A549 (cell line): ENCODE measurements around the gene ETV3L. TPM values are rescaled to one million over a fixed set of nuclear protein-coding genes. Genes with fewer than 3 reads are reported as not detected.
A peak's percentile ranks its signal among the peaks of the same experiment; 100 is the strongest.

Experiments
- BHLHE40 ChIP-seq: IDR thresholded peaks from 2 replicates; pipeline ENCODE4 v1.6.1; 2012; ENCODE audit warnings: low read depth, low read length, inconsistent platforms
- CBX2 ChIP-seq: fragments of 200-600 bp; sonication (generic); IDR thresholded peaks from 2 replicates; pipeline ENCODE4 v1.6.1; 2016; ENCODE audit warnings: low read depth, mild to moderate bottlenecking, borderline replicate concordance
- CBX8 ChIP-seq: fragments of 200-600 bp; sonication (generic); IDR thresholded peaks from 2 replicates; pipeline ENCODE4 v1.6.1; 2016
- CHD2 ChIP-seq: fragments of 150-350 bp; IDR thresholded peaks from 2 replicates; pipeline ENCODE4 v1.6.1; 2014; ENCODE audit warnings: low read length; ENCODE audit not compliant: partially characterized antibody
- EHMT2 ChIP-seq: fragments of 200-600 bp; sonication (generic); IDR thresholded peaks from 2 replicates; pipeline ENCODE4 v1.6.1; 2016; ENCODE audit warnings: antibody characterized with exemption, low read depth, mild to moderate bottlenecking, moderate library complexity
- ESRRA ChIP-seq: fragments of 150-350 bp; IDR thresholded peaks from 2 replicates; pipeline ENCODE4 v1.6.1; 2014; ENCODE audit warnings: mild to moderate bottlenecking, low read length, borderline replicate concordance
- FOSB ChIP-seq: fragments of 250-450 bp; sonication (Bioruptor Pico); IDR thresholded peaks from 2 replicates; pipeline ENCODE4 v1.5.0; 2020; ENCODE audit warnings: mild to moderate bottlenecking, moderate library complexity
- FOSL2 ChIP-seq, 2 experiments: fragments of 450-650 bp in 1 of 2; fragments of >200 bp in 1 of 2; sonication (Bioruptor Twin) in 1 of 2; formaldehyde crosslinking; IDR thresholded peaks; 2 replicates each; pipeline versions ENCODE4 v1.5.0 to v1.6.1; 2016 to 2020; ENCODE audit warnings: mild to moderate bottlenecking in 1 of 2, moderate library complexity in 1 of 2
- GATA3 ChIP-seq: IDR thresholded peaks from 2 replicates; pipeline ENCODE4 v1.6.1; 2012; ENCODE audit warnings: borderline replicate concordance
- HEYL ChIP-seq: fragments of 250-450 bp; sonication (Bioruptor Pico); IDR thresholded peaks from 2 replicates; pipeline ENCODE4 v1.8.0; 2021; ENCODE audit warnings: mild to moderate bottlenecking, moderate library complexity
- HOXA7 ChIP-seq: fragments of 250-450 bp; sonication (Bioruptor Pico); IDR thresholded peaks from 2 replicates; pipeline ENCODE4 v1.5.0; 2020; ENCODE audit warnings: mild to moderate bottlenecking, moderate library complexity
- HOXB13 ChIP-seq: fragments of 250-450 bp; sonication (Bioruptor Pico); IDR thresholded peaks from 2 replicates; pipeline ENCODE4 v1.5.0; 2020; ENCODE audit warnings: low read depth, mild to moderate bottlenecking, moderate library complexity
- HOXB5 ChIP-seq: fragments of 250-450 bp; sonication (Bioruptor Pico); IDR thresholded peaks from 2 replicates; pipeline ENCODE4 v1.5.0; 2020; ENCODE audit warnings: mild to moderate bottlenecking, moderate library complexity
- JUN ChIP-seq, 2 experiments: fragments of >200 bp; sonication (Bioruptor Twin); formaldehyde crosslinking; IDR thresholded peaks; 2 replicates in 1 of 2; 3 replicates in 1 of 2; pipeline ENCODE4 v1.6.1; 2016 to 2017
- KDM1A ChIP-seq: fragments of 200-600 bp; sonication (generic); IDR thresholded peaks from 2 replicates; pipeline ENCODE4 v1.6.1; 2016; ENCODE audit warnings: low read depth, mild to moderate bottlenecking
- KDM5A ChIP-seq: fragments of 200-600 bp; sonication (generic); IDR thresholded peaks from 2 replicates; pipeline ENCODE4 v1.6.1; 2016; ENCODE audit warnings: antibody characterized with exemption, mild to moderate bottlenecking
- MAZ ChIP-seq: fragments of 150-350 bp; IDR thresholded peaks from 2 replicates; pipeline ENCODE4 v1.6.1; 2014; ENCODE audit warnings: antibody characterized with exemption, low read depth, low read length, borderline replicate concordance
- MYC ChIP-seq: IDR thresholded peaks from 2 replicates; pipeline ENCODE4 v1.6.1; 2012; ENCODE audit warnings: mild to moderate bottlenecking, inconsistent platforms, low read length, improper control_type of control experiment, borderline replicate concordance
- NFE2L2 ChIP-seq: fragments of 150-350 bp; conservative IDR thresholded peaks from 2 replicates; pipeline ENCODE4 v1.6.1; 2014; ENCODE audit warnings: low read length
- NPAS2 ChIP-seq: fragments of 250-450 bp; sonication (Bioruptor Pico); IDR thresholded peaks from 2 replicates; pipeline ENCODE4 v1.8.0; 2022; ENCODE audit warnings: mild to moderate bottlenecking, moderate library complexity, borderline replicate concordance
- NR3C1 ChIP-seq: fragments of >200 bp; sonication (Bioruptor Twin); formaldehyde crosslinking; IDR thresholded peaks from 3 replicates; pipeline ENCODE4 v1.6.1; 2017
- POLR2A ChIP-seq: IDR thresholded peaks from 2 replicates; pipeline ENCODE4 v1.6.1; 2012; ENCODE audit warnings: mild to moderate bottlenecking, low read length
- RCOR1 ChIP-seq: fragments of 150-350 bp; IDR thresholded peaks from 2 replicates; pipeline ENCODE4 v1.6.1; 2014; ENCODE audit warnings: antibody characterized with exemption, low read length, low read depth
- TFCP2L1 ChIP-seq: fragments of 250-450 bp; sonication (Bioruptor Pico); IDR thresholded peaks from 2 replicates; pipeline ENCODE4 v1.5.0; 2021; ENCODE audit warnings: mild to moderate bottlenecking
- TP53 ChIP-seq: fragments of 250-450 bp; sonication (Bioruptor Pico); IDR thresholded peaks from 2 replicates; pipeline ENCODE4 v1.5.0; 2021; ENCODE audit warnings: mild to moderate bottlenecking, moderate library complexity
- ZFP36 ChIP-seq: fragments of 450-650 bp; IDR thresholded peaks from 2 replicates; pipeline ENCODE4 v1.6.1; 2014; ENCODE audit warnings: borderline replicate concordance; ENCODE audit not compliant: partially characterized antibody
- ZSCAN20 ChIP-seq: fragments of 250-450 bp; sonication (Bioruptor Pico); IDR thresholded peaks from 2 replicates; pipeline ENCODE4 v1.8.0; 2022; ENCODE audit warnings: mild to moderate bottlenecking, moderate library complexity
- polyA plus RNA-seq, 4 experiments: library from polyadenylated mRNA; depleted of rRNA in 3 of 4; stranded (reverse); fragments of >200 nt; fragmentation: RNase III in 1 of 4; extraction: RNeasy Plus Mini Kit Qiagen cat#74134 plus additional on column Dnase treatment in 1 of 4; gene quantifications; 2 replicates in 3 of 4; 3 replicates in 1 of 4; pipeline ENCODE4 v1.2.3, GENCODE V29; 2011 to 2017
- TF ChIP-seq, protein P1 (sequence below): fragments of >200 bp; sonication (Bioruptor Twin); formaldehyde crosslinking; IDR thresholded peaks from 3 replicates; pipeline ENCODE4 v1.5.1; 2016
- TF ChIP-seq, protein P2 (sequence below): fragments of 250-450 bp; sonication (Bioruptor Pico); IDR thresholded peaks from 2 replicates; pipeline ENCODE4 v1.5.0; 2021; ENCODE audit warnings: mild to moderate bottlenecking, moderate library complexity, borderline replicate concordance

ETV3L gene
- polyA plus RNA-seq, 2 of the 4 experiments (the other 2 are of a cell fraction), result not detected

DNA sequence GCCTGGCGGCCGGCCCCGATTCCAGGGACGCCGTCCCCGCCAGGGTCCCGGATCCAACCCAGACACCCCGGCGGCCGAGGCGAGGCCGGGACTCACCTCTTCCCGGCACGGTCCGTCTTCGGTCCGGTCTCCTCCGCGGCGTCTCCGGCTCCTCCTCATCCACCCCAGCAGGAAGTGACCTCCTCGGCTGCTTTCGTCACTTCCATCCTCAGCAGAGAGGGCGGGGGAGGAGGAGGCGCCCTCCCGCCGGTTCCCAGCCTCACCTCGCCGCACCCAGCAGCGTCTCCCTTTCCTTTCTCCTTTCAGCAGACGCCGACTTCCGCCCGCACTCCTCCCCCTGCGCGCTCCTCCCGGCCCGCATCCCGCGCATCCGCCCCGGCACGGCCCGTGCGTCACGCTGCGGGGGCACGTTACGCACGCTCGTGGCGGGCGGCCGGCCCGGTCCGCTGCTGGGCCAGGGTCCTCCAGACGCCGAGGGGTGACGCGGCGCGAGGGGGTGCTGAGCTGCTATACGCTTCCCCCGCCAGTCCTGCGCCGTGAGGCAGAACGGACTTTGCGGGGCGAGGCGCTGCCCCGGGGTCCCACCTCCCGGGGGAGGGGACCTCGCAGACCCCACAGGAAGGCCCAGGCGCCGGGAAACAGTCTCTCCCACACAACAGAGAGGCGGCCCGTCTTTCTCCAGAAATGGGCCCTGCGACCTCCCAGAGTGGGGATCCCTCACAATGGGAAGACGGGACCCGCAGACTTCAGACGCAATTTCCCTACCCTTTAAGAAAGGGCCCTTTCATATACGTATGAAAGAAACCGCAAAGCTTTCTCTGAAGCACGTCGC is 38.8 kb upstream of the ETV3L start, which contains the start of gene ETV3 (continued):
- TF ChIP-seq, protein P1, sequence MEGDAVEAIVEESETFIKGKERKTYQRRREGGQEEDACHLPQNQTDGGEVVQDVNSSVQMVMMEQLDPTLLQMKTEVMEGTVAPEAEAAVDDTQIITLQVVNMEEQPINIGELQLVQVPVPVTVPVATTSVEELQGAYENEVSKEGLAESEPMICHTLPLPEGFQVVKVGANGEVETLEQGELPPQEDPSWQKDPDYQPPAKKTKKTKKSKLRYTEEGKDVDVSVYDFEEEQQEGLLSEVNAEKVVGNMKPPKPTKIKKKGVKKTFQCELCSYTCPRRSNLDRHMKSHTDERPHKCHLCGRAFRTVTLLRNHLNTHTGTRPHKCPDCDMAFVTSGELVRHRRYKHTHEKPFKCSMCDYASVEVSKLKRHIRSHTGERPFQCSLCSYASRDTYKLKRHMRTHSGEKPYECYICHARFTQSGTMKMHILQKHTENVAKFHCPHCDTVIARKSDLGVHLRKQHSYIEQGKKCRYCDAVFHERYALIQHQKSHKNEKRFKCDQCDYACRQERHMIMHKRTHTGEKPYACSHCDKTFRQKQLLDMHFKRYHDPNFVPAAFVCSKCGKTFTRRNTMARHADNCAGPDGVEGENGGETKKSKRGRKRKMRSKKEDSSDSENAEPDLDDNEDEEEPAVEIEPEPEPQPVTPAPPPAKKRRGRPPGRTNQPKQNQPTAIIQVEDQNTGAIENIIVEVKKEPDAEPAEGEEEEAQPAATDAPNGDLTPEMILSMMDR, result no peak
- TF ChIP-seq RCOR1, result no peak
- TF ChIP-seq EHMT2, result no peak
- no peak for TF ChIP-seq KDM1A
- TF ChIP-seq CHD2, result no peak
- TF ChIP-seq KDM5A, result no peak
- TF ChIP-seq TFCP2L1 (CRISPR knock-in tag), result 0 out of 2 replicates have a peak, but pooled peaks have one; percentile 33
- no peak for TF ChIP-seq HEYL (CRISPR knock-in tag)
- TF ChIP-seq CBX8, result no peak
- no peak for TF ChIP-seq NR3C1
- TF ChIP-seq JUN (IDR thresholded peaks at IDR 0.05), result peak; percentile 40 to 93; a peak in 4 of 5 replicates
- peak; percentile 68 for TF ChIP-seq POLR2A
- TF ChIP-seq NPAS2, result no peak
- no peak for TF ChIP-seq HOXA7
- TF ChIP-seq CBX2, result no peak
- TF ChIP-seq ZSCAN20, result no peak
- TF ChIP-seq BHLHE40, result no peak
- TF ChIP-seq MAZ, result 0 out of 2 replicates have a peak, but pooled peaks have one; percentile 66
- no peak for TF ChIP-seq FOSL2 (IDR thresholded peaks at IDR 0.05)
- peak; percentile 27 for TF ChIP-seq FOSL2 (CRISPR knock-in tag; IDR thresholded peaks at IDR 0.05)
- TF ChIP-seq TP53 (CRISPR knock-in tag), result no peak
- no peak; the same call in 1 of the 2 replicates for TF ChIP-seq MYC
- TF ChIP-seq HOXB13 (CRISPR knock-in tag), result peak; percentile 75
- no peak for TF ChIP-seq FOSB (CRISPR knock-in tag)
- TF ChIP-seq HOXB5, result peak; percentile 52; the same call in 1 of the 2 replicates
- TF ChIP-seq GATA3, result no peak
- TF ChIP-seq NFE2L2, result no peak
- no peak for TF ChIP-seq ESRRA
- no peak for TF ChIP-seq ZFP36
- TF ChIP-seq, protein P2, sequence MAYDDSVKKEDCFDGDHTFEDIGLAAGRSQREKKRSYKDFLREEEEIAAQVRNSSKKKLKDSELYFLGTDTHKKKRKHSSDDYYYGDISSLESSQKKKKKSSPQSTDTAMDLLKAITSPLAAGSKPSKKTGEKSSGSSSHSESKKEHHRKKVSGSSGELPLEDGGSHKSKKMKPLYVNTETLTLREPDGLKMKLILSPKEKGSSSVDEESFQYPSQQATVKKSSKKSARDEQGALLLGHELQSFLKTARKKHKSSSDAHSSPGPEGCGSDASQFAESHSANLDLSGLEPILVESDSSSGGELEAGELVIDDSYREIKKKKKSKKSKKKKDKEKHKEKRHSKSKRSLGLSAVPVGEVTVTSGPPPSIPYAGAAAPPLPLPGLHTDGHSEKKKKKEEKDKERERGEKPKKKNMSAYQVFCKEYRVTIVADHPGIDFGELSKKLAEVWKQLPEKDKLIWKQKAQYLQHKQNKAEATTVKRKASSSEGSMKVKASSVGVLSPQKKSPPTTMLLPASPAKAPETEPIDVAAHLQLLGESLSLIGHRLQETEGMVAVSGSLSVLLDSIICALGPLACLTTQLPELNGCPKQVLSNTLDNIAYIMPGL (CRISPR knock-in tag), result no peak
